CD14-positive monocyte (primary cell): ENCODE measurements around the gene FBRS. TPM values are rescaled to one million over a fixed set of nuclear protein-coding genes. Genes with fewer than 3 reads are reported as not detected.

Experiments
- DNase-seq, 3 donors: peaks; one replicate each; pipeline ENCODE4 v3.0.0-alpha.2; 2011 to 2022
- H2AFZ ChIP-seq: 2 replicates; pipeline ENCODE4 v1.6.0; 2012; ENCODE audit warnings: mild to moderate bottlenecking, low read depth, low read length, inconsistent platforms; ENCODE audit not compliant: insufficient read depth, poor library complexity, severe bottlenecking
- H3K27ac ChIP-seq, 2 donors: 1 replicate in 1 of 2; 2 replicates in 1 of 2; pipeline ENCODE4 v1.5.1; 2012 to 2013; ENCODE audit warnings: low read length in 2 of 2, control low read depth in 1 of 2, inconsistent platforms in 1 of 2, low read depth in 1 of 2, mild to moderate bottlenecking in 1 of 2
- H3K27me3 ChIP-seq, 2 donors: one replicate each; pipeline versions ENCODE4 v1.6.0 to v1.6.1; 2011 to 2013; ENCODE audit warnings: low read length in 2 of 2; ENCODE audit not compliant: control insufficient read depth in 2 of 2, insufficient read depth in 2 of 2
- H3K36me3 ChIP-seq, 2 donors: replicated peaks in 1 of 2; 1 replicate in 1 of 2; 2 replicates in 1 of 2; pipeline versions ENCODE4 v1.5.1 to v1.6.1; 2012 to 2013; ENCODE audit warnings: low read length in 2 of 2, control low read depth in 1 of 2, inconsistent platforms in 1 of 2, mild to moderate bottlenecking in 1 of 2; ENCODE audit not compliant: insufficient read depth in 2 of 2, control insufficient read depth in 1 of 2
- H3K4me1 ChIP-seq, 2 donors: 1 replicate in 1 of 2; 2 replicates in 1 of 2; pipeline versions ENCODE4 v1.5.1 to v1.6.1; 2012 to 2013; ENCODE audit warnings: low read length in 2 of 2, control low read depth in 1 of 2, inconsistent platforms in 1 of 2, mild to moderate bottlenecking in 1 of 2, moderate library complexity in 1 of 2; ENCODE audit not compliant: insufficient read depth in 2 of 2, control insufficient read depth in 1 of 2
- H3K4me2 ChIP-seq: replicated peaks from 2 replicates; pipeline ENCODE3; 2012; ENCODE audit warnings: low read length, moderate library complexity, mild to moderate bottlenecking; ENCODE audit not compliant: poor library complexity, severe bottlenecking; ENCODE audit errors: extremely low read depth
- H3K4me3 ChIP-seq, 3 experiments: fragments of 200-600 bp in 1 of 3; sonication (generic) in 1 of 3; replicated peaks in 1 of 3; 1 replicate in 2 of 3; 2 replicates in 1 of 3; pipeline ENCODE4 v1.5.1; 2011 to 2013; ENCODE audit warnings: low read length in 3 of 3, mild to moderate bottlenecking in 3 of 3, control low read depth in 2 of 3, low read depth in 2 of 3, inconsistent platforms in 1 of 3, moderate library complexity in 1 of 3
- H3K79me2 ChIP-seq: 2 replicates; pipeline ENCODE4 v1.6.0; 2012; ENCODE audit warnings: mild to moderate bottlenecking, control low read depth, inconsistent platforms, low read length, moderate library complexity; ENCODE audit not compliant: insufficient read depth
- H3K9ac ChIP-seq: 2 replicates; pipeline ENCODE4 v1.6.0; 2017; ENCODE audit warnings: low read length, mild to moderate bottlenecking; ENCODE audit not compliant: insufficient read depth, poor library complexity, severe bottlenecking
- H3K9me3 ChIP-seq, 2 donors: replicated peaks in 1 of 2; 1 replicate in 1 of 2; 2 replicates in 1 of 2; pipeline versions ENCODE4 v1.5.1 to v1.6.1; 2012 to 2013; ENCODE audit warnings: low read length in 2 of 2, control low read depth in 1 of 2; ENCODE audit not compliant: control insufficient read depth in 1 of 2, insufficient read depth in 1 of 2
- H4K20me1 ChIP-seq: 2 replicates; pipeline ENCODE4 v1.6.0; 2012; ENCODE audit warnings: mild to moderate bottlenecking, low read length, control low read depth, moderate library complexity; ENCODE audit not compliant: insufficient read depth
- H3K27ac Mint-ChIP-seq, 7 donors: one replicate each; pipeline ENCODE4 v1.8.0; 2020; ENCODE audit warnings: mild to moderate bottlenecking in 7 of 7, mixed read lengths in 7 of 7, moderate library complexity in 6 of 7, inconsistent platforms in 2 of 7
- H3K27me3 Mint-ChIP-seq, 3 donors: one replicate each; pipeline ENCODE4 v1.8.0; 2021 to 2022; ENCODE audit warnings: low read depth in 3 of 3, mild to moderate bottlenecking in 3 of 3, mixed read lengths in 3 of 3, moderate library complexity in 3 of 3, inconsistent platforms in 1 of 3
- H3K36me3 Mint-ChIP-seq, 2 donors: one replicate each; pipeline ENCODE4 v1.8.0; 2020; ENCODE audit warnings: mixed read lengths in 2 of 2, inconsistent platforms in 1 of 2, mild to moderate bottlenecking in 1 of 2
- H3K4me1 Mint-ChIP-seq: one replicate; pipeline ENCODE4 v1.8.0; 2020; ENCODE audit warnings: mild to moderate bottlenecking, mixed read lengths
- H3K4me3 Mint-ChIP-seq, 2 donors: one replicate each; pipeline ENCODE4 v1.8.0; 2020; ENCODE audit warnings: mild to moderate bottlenecking in 2 of 2, mixed read lengths in 2 of 2, moderate library complexity in 1 of 2
- H3K9me3 Mint-ChIP-seq, 7 donors: one replicate each; pipeline ENCODE4 v1.8.0; 2020 to 2022; ENCODE audit warnings: mixed read lengths in 7 of 7, mild to moderate bottlenecking in 6 of 7, moderate library complexity in 6 of 7, inconsistent platforms in 2 of 7
- CTCF ChIP-seq: fragments of 200-600 bp; IDR thresholded peaks from one replicate; pipeline ENCODE4 v1.8.0; 2022; ENCODE audit warnings: antibody characterized with exemption, mild to moderate bottlenecking
- WGBS: methylation state at CpG from one replicate; pipeline ENCODE4 v1.1.5; 2013; ENCODE audit warnings: missing lambda C conversion rate; ENCODE audit not compliant: insufficient coverage; 5-methylcytosine and 5-hydroxymethylcytosine counted together
- intact Hi-C, 2 donors: fragments of 100-400 bp; cut with micrococcal nuclease; formaldehyde crosslinking; loops; one replicate each; pipeline versions ENCODE4 v1.15.0 to v1.15.1; 2023
- polyA plus RNA-seq, 3 donors: library from polyadenylated mRNA; depleted of rRNA in 1 of 3; unstranded in 2 of 3; stranded (reverse) in 1 of 3; fragments of 300-500 nt in 2 of 3; fragments of >200 nt in 1 of 3; fragmentation: Illumina TruSeq in 2 of 3; gene quantifications; 1 replicate in 2 of 3; 2 replicates in 1 of 3; pipeline ENCODE4 v1.2.3, GENCODE V29; 2012 to 2021

Gene FBRS
- polyA plus RNA-seq, 3 donors: 1.4 to 44.8 (median 2.1) TPM

- Histone ChIP-seq H3K79me2 (no peaks in the 10 kb centered on the region), H3K4me1 (peaks cover 0 to 2% of the 10 kb centered on the region in 2 donors), H3K36me3 (no peaks in the 10 kb centered on the region), H3K4me3 (no peak overlapping the region), H3K4me2 (no peak overlapping the region), H4K20me1 (no peaks in the 10 kb centered on the region), H3K27ac (no peak overlapping the region), H3K27me3 (no peaks in the 10 kb centered on the region), H3K9ac (no peak overlapping the region), H3K9me3 (peaks cover 0 to 6% of the 10 kb centered on the region in 2 donors), H2AFZ (no peak overlapping the region)
- Mint-ChIP-seq H3K27ac (no peak overlapping the region), H3K4me3 (no peak overlapping the region), H3K27me3 (peaks cover 0 to 4% (median 0%) of the 10 kb centered on the region in 3 donors), H3K9me3 (peaks cover 0 to 10% (median 4%) of the 10 kb centered on the region in 7 donors), H3K4me1 (peaks cover 5% of the 10 kb centered on the region), H3K36me3 (no peaks in the 10 kb centered on the region)
- DNase-seq: no peak
- TF ChIP-seq CTCF: no peak
- intact Hi-C loops: no loop called here
- 100% methylated on average over 1 of the region's 3 CpGs for WGBS
Measured at GRCh38 chr16:30620169-30620568, 38.1 kb upstream of the FBRS start.

GRCh38 chr16:30621765-30622164, 36.5 kb upstream of the FBRS start:
- TF ChIP-seq CTCF: no peak
- Mint-ChIP-seq H3K27ac (no peak overlapping the region), H3K9me3 (peaks cover 0 to 10% (median 4%) of the 10 kb centered on the region in 7 donors), H3K27me3 (peaks cover 0 to 4% (median 0%) of the 10 kb centered on the region in 3 donors), H3K4me1 (peaks cover 2% of the 10 kb centered on the region), H3K4me3 (no peak overlapping the region), H3K36me3 (no peaks in the 10 kb centered on the region)
- Histone ChIP-seq H3K79me2 (no peaks in the 10 kb centered on the region), H3K27ac (no peak overlapping the region), H3K4me3 (no peak overlapping the region), H3K4me2 (no peak overlapping the region), H4K20me1 (no peaks in the 10 kb centered on the region), H2AFZ (no peak overlapping the region), H3K4me1 (no peaks in the 10 kb centered on the region), H3K9me3 (peaks cover 0 to 6% of the 10 kb centered on the region in 2 donors), H3K27me3 (no peaks in the 10 kb centered on the region), H3K9ac (no peak overlapping the region), H3K36me3 (no peaks in the 10 kb centered on the region)
- DNase-seq: no peak
- 96% methylated on average over 4 of the region's 5 CpGs for WGBS
- intact Hi-C loops: no loop called here
